Measurements from ENCODE around the gene EIF3L. TPM values are rescaled to one million over a fixed set of nuclear protein-coding genes. Genes with fewer than 3 reads are reported as not detected.

The EIF3L gene
- total and polyA plus RNA-seq, 2 of the 8 experiments (the other 6 are each of a cell fraction or from before 2014, with no cell fraction given) = 639 to 886 TPM

DNA sequence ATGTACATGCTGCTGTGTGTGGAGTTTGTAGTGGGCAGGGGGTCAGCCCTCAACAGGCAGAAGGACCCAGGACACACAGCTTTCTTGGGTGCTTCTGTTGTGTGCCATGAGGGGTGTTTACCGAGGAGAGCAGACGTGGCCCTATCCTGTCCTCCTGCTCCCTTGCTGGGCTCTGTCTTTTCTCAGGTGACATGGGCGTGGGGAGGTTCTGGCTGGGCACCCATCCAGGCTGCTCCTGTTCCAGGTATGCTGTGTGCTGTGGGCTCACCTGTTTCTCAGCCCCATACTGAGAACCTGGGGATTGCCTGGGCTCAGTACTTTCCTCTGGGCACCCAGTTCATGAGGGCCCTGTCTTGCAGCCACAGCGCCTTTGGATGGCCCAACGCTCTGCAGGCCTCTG is 80.2 kb downstream of the EIF3L start:
- POLR2A ChIA-PET (ENCODE audit: partially characterized antibody) = interaction anchor here (0.6 to 1.0 kb wide), 2 partner anchors 39 kb away, joined by 3 to 4 read pairs; no protein-coding TSS in a partner anchor
- Histone ChIP-seq H3K79me1 (ENCODE audit: low read depth, low read length) (no peaks in the 10 kb centered on the region), H2BK12ac (ENCODE audit: low read depth, low read length) (no peak overlapping the region), H2BK20ac (ENCODE audit: low read length) (no peak overlapping the region), H2AK5ac (ENCODE audit: low read depth, low read length) (no peak overlapping the region), H3K18ac (ENCODE audit: extremely low read depth, low read length) (no peak overlapping the region), H2BK120ac (replicated peaks; ENCODE audit: low read depth, low read length) (no peak overlapping the region), H4K8ac (ENCODE audit: extremely low read depth, insufficient read depth, low read length) (peak overlapping the region; percentile 11; the same call in 1 of the 2 replicates), H3K79me2 (ENCODE audit: control insufficient read depth in 1 of 2, insufficient read depth in 2 of 2, low read length in 2 of 2) (no peaks in the 10 kb centered on the region), H3K27ac (ENCODE audit: low read depth, low read length) (no peak overlapping the region), H2BK5ac (ENCODE audit: low read depth, low read length) (no peak overlapping the region), H3K9me3 (ENCODE audit: insufficient read depth in 2 of 2, low read depth in 1 of 2, low read length in 1 of 2) (no peaks in the 10 kb centered on the region), H3K4ac (replicated peaks; ENCODE audit: insufficient read length, low read depth, low read length) (no peak overlapping the region), H3K4me3 (ENCODE audit: extremely low read depth in 1 of 4, insufficient read depth in 2 of 4, low read depth in 3 of 4, low read length in 4 of 4) (no peak overlapping the region), H2BK15ac (ENCODE audit: low read length) (no peak overlapping the region), H3K23me2 (ENCODE audit: low read depth, low read length) (no peaks in the 10 kb centered on the region), H3K4me2 (ENCODE audit: insufficient read depth in 1 of 2, low read depth in 2 of 2, low read length in 2 of 2) (no peak overlapping the region), H3K56ac (replicated peaks; ENCODE audit: insufficient read length, low read depth, low read length) (no peak overlapping the region), H4K91ac (replicated peaks; ENCODE audit: insufficient read length, low read length) (no peak overlapping the region), H3K23ac (ENCODE audit: insufficient read length) (no peak overlapping the region), H3K27me3 (replicated peaks in 1 of 4; ENCODE audit: control insufficient read depth in 3 of 4, extremely low read depth in 1 of 4, insufficient read depth in 3 of 4, low read length in 3 of 4) (no peaks in the 10 kb centered on the region), H3K36me3 (ENCODE audit: control insufficient read depth in 2 of 4, insufficient read depth in 4 of 4, low read length in 3 of 4) (peaks cover 3 to 17% (median 10%) of the 10 kb centered on the region in 4 experiments; a peak in 7 of 8 replicates), H3K9ac (replicated peaks in 1 of 4; ENCODE audit: extremely low read depth in 1 of 4, low read depth in 3 of 4, low read length in 3 of 4) (no peak overlapping the region), H4K20me1 (replicated peaks in 1 of 2; ENCODE audit: control insufficient read depth in 1 of 2, insufficient read depth in 2 of 2, low read length in 2 of 2) (peaks cover 0 to 8% of the 10 kb centered on the region in 2 experiments), H2AFZ (ENCODE audit: low read length) (no peak overlapping the region), H4K5ac (ENCODE audit: insufficient read length, low read depth, low read length) (no peak overlapping the region), H3K14ac (ENCODE audit: insufficient read length) (no peak overlapping the region), H3K4me1 (replicated peaks in 1 of 4; ENCODE audit: control insufficient read depth in 3 of 4, insufficient read depth in 4 of 4, low read length in 3 of 4) (peaks cover 0 to 5% (median 3%) of the 10 kb centered on the region in 4 experiments; a peak in 5 of 7 replicates)
- DNase-seq (ENCODE audit: low read depth in 1 of 2, low spot score in 2 of 2) (no peak), FAIRE-seq (no peak)
- 90% methylated on average over 5 of the region's 5 CpGs; no CpG with 5 or more reads in 1 of the 2 experiments for WGBS, 2 experiments (ENCODE audit: extremely low coverage in 1 of 2, insufficient coverage in 1 of 2, insufficient read length in 1 of 2, insufficient replicate concordance in 2 of 2, low coverage in 1 of 2, low lambda C conversion rate in 2 of 2, missing lambda C conversion rate in 1 of 2)
- CTCF ChIA-PET (ENCODE audit: partially characterized antibody) = interaction anchor here (0.6 to 10.4 kb wide), 7 partner anchors 13 to 70 kb away, joined by 3 to 158 read pairs (median 4); no protein-coding TSS in a partner anchor
- no peak for TF ChIP-seq EGR1 (IDR thresholded peaks at IDR 0.05; ENCODE audit: borderline replicate concordance, low read depth, low read length)
- no peak for TF ChIP-seq SIN3A (conservative IDR thresholded peaks at IDR 0.05 in 1 of 2, IDR thresholded peaks at IDR 0.05 in 1 of 2; ENCODE audit: low read depth in 1 of 2, low read length in 2 of 2)
- no peak for TF ChIP-seq GABPA (IDR thresholded peaks at IDR 0.05; ENCODE audit: borderline replicate concordance, insufficient read depth, low read length)
- TF ChIP-seq ZNF274 (IDR thresholded peaks at IDR 0.05; ENCODE audit: borderline replicate concordance, extremely low read depth, low read length) = no peak
- TF ChIP-seq HDAC2 (IDR thresholded peaks at IDR 0.05; ENCODE audit: borderline replicate concordance in 1 of 2, low read depth in 2 of 2, low read length in 2 of 2) = no peak
- no peak for TF ChIP-seq TAF1 (IDR thresholded peaks at IDR 0.05; ENCODE audit: low read depth, low read length)
- TF ChIP-seq, protein P1, sequence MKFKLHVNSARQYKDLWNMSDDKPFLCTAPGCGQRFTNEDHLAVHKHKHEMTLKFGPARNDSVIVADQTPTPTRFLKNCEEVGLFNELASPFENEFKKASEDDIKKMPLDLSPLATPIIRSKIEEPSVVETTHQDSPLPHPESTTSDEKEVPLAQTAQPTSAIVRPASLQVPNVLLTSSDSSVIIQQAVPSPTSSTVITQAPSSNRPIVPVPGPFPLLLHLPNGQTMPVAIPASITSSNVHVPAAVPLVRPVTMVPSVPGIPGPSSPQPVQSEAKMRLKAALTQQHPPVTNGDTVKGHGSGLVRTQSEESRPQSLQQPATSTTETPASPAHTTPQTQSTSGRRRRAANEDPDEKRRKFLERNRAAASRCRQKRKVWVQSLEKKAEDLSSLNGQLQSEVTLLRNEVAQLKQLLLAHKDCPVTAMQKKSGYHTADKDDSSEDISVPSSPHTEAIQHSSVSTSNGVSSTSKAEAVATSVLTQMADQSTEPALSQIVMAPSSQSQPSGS (IDR thresholded peaks at IDR 0.05; ENCODE audit: low read length) = no peak
- TF ChIP-seq TBP (IDR thresholded peaks at IDR 0.05; ENCODE audit: low read depth, low read length) = no peak
- TF ChIP-seq SP2 (IDR thresholded peaks at IDR 0.05; ENCODE audit: low read length) = no peak
- TF ChIP-seq MAFK (IDR thresholded peaks at IDR 0.05; ENCODE audit: low read depth, low read length) = no peak
- no peak for TF ChIP-seq RBBP5 (IDR thresholded peaks at IDR 0.05; ENCODE audit: borderline replicate concordance, low read depth, low read length)
- TF ChIP-seq CEBPB (IDR thresholded peaks at IDR 0.05; ENCODE audit: low read depth, low read length) = no peak
